ENCODE measurements around the gene COL4A2. TPM values are rescaled to one million over a fixed set of nuclear protein-coding genes. Genes with fewer than 3 reads are reported as not detected.
"Not testable (repeated sequence)": the region's sequence is repeated elsewhere in the genome, so short reads cannot be mapped to it uniquely, and the experiment has no call there.

The COL4A2 gene
- total RNA-seq, 1 donor from 2014 or later: 56.8 TPM

GRCh38 chr13:110479648-110480047, 172.6 kb downstream of the COL4A2 start:
- no peak for DNase-seq

- no peak for DNase-seq
Measured at GRCh38 chr13:110480161-110480560, 173.1 kb downstream of the COL4A2 start.

- DNase-seq: peak; percentile 66
Measured at GRCh38 chr13:110483386-110483968, 176.4 kb downstream of the COL4A2 start.

DNA sequence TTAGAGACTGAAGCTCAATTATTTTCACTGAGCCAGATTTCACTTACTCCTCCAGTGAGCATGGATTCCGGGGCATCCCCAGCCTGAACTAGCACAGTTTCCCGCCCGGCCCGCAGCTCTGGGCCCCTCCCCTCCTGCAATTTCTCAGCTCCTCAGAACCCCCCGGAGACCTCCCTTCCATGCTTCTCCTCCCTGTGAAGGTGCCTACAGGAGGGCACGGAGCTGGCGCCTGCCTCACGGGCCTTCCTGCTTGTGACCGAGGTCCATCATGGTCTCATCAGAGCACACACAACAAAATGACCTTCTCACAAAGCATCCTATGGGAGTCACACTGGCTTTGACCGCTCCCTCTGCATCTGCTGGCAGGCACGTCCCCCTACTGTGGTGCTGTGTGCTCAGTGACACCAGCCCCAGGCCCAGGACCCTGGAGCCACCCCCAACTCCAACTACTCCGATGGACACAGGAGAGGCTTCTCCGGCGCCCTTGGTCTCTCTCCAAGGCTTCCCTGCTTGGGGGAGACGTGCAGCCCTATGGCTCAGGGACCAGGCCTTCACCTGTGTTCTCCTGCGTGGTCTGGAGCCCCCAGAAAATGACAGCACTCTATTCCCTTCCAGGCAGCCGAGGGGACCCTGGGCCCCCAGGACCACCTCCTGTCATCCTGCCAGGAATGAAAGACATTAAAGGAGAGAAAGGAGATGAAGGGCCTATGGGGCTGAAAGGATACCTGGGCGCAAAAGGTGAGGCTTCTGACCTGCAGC, 177.4 kb downstream of the COL4A2 start:
- DNase-seq: no peak

DNA sequence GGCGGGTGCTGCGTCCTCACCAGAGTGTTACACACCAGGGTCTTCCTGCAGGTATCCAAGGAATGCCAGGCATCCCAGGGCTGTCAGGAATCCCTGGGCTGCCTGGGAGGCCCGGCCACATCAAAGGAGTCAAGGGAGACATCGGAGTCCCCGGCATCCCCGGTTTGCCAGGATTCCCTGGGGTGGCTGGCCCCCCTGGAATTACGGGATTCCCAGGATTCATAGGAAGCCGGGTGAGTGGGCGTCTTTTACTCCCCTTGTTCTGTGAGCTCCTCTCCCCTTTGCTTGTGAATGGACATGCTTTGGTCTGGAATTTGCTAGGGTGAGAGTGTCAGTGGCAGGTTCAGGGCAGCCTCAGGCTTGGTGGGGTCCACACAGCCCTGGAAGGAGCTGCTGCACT, 178.5 kb downstream of the COL4A2 start:
- no peak for DNase-seq

- DNase-seq: no peak
Measured at GRCh38 chr13:110486061-110486715, 179.1 kb downstream of the COL4A2 start.

DNA sequence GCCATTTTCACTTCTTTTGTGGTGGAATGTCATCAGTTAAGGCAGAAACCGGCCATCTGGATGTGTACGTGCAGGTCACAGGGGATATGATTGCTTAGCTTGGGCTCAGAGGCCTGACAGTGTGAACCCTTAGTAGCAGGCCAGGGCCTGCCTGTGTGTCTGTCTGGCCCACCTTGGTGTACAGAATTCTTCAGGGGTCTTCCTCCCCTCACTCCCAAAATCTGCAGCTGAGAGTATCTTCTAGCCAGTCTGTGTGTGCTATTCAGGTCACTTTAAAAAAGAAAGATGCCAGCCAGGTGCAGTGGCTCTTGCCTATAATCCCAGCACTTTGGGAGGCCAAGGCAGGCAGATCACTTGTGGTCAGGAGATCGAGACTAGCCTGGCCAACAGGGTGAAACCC, 179.8 kb downstream of the COL4A2 start:
- DNase-seq: not testable (repeated sequence)

DNA sequence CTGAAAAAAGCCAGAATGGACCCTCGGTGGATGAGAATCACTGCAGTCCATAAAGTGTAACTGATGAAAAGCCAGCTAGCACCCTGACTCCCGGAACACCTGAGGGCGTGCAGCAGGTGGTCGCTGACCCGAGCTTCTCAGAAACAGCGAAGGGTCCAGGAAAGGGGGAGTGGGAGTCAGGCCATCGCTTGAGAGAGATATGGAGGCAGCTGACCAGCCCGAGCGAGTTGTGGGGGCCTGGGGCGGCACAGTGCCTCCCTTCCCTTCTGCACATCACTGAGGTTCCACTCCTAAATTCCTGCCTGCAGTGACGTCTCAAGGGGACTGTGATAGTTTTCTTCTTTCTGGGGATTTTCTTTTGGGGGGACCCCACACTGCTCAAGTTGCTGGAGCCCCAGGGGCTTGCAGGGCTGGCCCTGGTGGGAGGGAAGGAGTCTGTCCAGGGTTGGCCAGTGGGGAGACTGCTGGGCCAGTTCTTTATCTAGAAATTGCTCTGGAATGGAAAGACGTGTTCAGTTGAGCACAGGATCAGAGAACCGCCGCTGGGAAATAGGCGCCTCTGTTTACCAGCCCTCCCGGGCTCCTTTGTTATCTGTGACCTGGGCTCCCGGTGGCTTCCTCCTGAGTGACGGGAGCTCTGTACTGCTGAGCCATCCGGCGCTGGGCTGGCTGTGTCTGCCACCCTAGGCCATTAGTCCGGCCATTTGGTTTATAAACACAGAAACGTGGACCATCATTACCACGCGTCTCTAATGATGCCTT, 183.1 kb downstream of the COL4A2 start:
- no peak for DNase-seq

- DNase-seq: no peak
Measured at GRCh38 chr13:110491869-110492678, 185.0 kb downstream of the COL4A2 start.

GRCh38 chr13:110492679-110493593, 185.9 kb downstream of the COL4A2 start:
- DNase-seq: no peak

DNA sequence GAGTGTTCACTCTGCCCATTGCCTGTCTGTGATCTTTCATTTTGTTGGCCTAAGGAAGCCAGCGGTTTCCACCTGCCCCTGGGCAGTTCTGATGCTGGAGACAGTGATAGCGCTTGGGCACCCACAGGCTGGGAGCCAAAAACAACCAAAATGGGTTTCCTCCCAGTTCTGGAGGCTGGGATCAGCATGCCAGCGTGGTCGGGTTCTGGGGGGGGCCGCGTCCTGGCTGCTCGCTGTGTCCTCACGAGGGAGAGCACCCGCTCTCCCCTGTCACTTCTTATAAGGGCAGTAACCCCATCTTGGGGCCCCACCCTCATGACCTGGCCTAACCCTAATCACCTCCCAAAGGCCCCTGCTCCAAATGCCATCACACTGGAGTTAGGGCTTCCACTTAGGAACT, 186.5 kb downstream of the COL4A2 start:
- DNase-seq: no peak

DNA sequence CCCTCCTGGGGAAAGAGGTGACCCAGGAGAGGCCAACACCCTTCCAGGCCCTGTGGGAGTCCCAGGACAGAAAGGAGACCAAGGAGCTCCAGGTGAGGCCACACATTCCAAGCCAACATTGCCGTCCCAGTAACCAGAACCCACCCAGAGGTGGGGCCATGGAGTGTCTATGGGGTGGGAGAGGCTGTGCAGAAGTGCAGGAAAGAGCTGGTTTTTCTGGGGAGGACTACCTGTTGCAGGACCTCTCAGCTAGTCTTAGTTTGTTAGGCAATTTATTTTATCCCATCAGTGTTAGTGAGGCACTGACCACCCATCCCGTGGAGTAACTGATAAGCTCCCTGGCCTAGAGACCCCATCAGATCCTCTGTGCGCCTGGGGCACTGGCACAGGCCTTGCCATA, 188.3 kb downstream of the COL4A2 start:
- no peak for DNase-seq

GRCh38 chr13:110495881-110496280, 188.8 kb downstream of the COL4A2 start:
- DNase-seq: no peak

DNA sequence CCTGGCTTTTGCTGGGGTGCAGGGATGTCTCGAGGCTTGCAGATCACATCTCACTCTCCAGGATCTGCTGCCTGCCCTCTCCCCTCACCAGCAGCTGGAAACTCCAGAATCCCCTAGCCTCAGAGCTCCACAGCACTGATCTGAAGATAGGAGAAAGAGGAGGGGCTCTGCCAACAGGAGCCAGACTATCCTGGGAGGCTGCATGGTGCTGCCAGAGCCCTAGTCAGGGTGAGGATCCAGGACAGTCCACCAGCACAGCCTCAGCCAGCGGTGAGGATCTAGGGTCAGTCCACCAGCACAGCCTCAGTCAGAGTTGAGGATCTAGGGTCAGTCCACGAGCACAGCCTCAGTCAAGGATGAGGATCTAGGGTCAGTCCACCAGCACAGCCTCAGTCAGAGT, 189.2 kb downstream of the COL4A2 start:
- no peak for DNase-seq

DNA sequence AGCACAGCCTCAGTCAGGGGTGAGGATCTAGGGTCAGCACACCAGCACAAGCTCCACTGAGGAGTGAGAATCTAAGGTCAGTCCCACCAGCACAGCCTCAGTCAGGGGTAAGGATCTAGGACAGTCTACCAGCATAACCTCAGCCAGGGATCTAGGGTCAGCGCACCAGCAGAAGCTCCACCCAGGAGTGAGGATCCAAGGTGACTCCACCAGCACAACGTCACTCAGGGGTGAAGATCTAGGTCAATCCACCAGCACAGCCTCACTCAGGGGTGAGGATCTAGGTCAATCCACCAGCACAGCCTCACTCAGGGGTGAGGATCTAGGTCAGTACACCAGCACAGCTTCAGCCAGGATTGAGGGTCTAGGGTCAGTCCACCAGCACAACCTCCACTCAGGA, 189.9 kb downstream of the COL4A2 start:
- DNase-seq: no peak

- DNase-seq: not testable (repeated sequence)
Measured at GRCh38 chr13:110497896-110498295, 190.8 kb downstream of the COL4A2 start.

GRCh38 chr13:110498327-110498726, 191.2 kb downstream of the COL4A2 start:
- DNase-seq: no peak

- no peak for DNase-seq
Measured at GRCh38 chr13:110498765-110499164, 191.7 kb downstream of the COL4A2 start.

- no peak for DNase-seq
Measured at GRCh38 chr13:110499621-110500281, 192.7 kb downstream of the COL4A2 start.

DNA sequence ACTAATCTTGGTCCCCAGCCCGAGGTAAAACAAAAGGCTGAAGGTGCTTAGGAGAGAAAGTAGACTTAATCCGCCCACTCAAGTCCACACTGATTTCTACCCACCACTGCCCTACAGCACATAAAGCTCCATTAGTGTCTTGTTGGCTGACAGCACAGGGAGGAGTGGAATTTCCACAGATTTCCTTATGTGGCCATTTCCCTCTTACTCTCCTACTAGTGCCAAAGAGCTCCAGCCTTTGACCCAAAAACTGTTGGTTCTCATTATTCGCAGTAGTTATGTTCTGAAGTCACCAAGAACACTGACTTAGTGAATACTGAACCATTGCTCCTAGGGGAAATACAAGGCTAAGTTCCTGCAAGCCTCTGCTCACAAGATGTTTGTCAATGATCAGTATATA, 193.3 kb downstream of the COL4A2 start:
- no peak for DNase-seq
